Stimulated activated CD4-positive, alpha-beta T cell treated with anti-CD3 and anti-CD28 coated beads, Interleukin-1b, Interleukin-23, amount 100 ng/mL, for 1 hour (primary cell): Measurements from ENCODE around the gene CBY2.

ENCODE experiments used
- DNase-seq, 2 donors: peaks; one replicate each; pipeline ENCODE4 v3.0.0-alpha.2; 2020; ENCODE audit warnings: low read depth in 2 of 2

CBY2 gene

GRCh38 chr13:45700971-45701900 is 884 bp upstream of the CBY2 start:
- DNase-seq: no peak

- no peak for DNase-seq
Observed at GRCh38 chr13:45702869-45703391, 810 bp downstream of the CBY2 start.

- no peak for DNase-seq
Observed at GRCh38 chr13:45704211-45704739, 2.2 kb downstream of the CBY2 start.

DNA sequence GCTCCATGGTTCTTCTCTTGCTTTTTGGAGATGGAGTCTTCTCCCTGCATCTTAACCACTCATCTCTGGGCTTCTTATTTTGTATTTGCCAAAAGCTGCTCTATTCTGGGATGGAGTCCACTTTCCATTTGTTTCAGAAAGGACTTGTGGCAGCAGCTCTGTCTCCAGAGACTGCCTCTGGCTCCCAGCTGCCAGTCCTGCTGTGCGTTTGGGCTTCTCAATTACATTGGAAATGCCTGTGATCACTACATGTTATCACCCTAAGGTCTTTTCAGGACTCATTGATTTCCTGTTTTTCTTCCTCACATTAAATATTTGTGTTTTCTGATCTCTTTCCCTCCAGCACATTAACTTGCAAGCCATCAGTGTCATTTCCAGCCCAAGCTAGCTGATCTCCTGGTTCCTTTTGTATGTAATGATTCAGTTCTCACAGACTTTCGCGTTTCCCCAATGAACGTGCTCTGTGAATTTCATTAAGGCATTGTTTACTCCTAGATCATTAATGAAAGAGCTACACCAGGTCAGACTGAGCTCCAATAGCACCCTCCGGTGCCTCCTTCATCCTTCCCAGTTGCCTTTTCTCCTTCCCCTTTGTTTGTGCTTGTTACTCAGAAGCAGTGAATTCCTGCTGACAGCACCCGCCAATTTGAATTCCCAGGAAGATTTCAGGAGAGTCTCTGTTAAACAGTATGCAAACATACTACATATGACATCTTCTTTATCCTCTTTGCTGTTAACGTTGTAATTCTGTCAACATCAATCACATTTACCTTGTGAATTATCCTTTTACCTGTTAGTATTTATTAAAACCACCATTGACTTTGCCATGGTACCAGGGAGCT is 3.0 kb downstream of the CBY2 start:
- no peak for DNase-seq

DNA sequence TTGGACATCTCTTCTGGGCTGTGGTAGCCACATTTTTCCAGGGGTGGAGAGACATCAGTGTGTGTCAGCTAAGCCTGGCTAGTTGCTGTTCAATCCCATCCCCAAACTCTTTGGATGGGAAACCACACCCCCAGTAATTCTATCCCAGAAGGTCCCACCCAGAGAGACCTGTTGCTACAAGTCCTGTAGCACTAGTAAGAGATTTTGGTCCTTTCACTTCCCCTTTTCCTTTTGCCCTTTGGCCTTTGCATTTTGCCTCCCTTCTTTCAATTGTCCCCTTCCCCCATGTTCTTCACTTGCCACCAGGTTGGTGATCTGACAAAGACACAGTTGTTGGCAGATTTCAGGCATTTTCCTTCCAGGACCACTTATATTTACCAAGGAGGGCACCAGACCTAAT is 3.8 kb downstream of the CBY2 start:
- DNase-seq: no peak

- no peak for DNase-seq
Observed at GRCh38 chr13:45707516-45708100, 5.5 kb downstream of the CBY2 start.

DNA sequence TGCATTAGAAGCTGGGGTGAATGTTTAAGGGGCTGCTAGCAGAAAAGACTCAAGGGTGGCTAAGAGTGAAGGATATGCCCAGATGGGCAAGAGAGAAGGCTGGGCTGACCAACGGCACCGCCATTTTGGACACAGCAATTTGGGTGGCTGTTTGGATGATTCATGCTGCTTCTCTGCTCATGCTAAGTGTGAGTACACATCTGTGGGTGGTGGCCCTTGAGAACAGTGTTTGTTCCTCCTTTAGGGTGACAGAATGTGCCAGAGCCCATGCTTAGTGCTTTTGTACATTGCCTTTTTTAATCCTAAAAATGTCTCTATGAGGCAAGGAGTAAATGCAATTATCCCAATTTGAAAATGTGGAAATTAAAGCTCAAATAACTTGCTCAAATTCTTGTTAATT is 9.8 kb downstream of the CBY2 start:
- no peak for DNase-seq

- DNase-seq: no peak
Observed at GRCh38 chr13:45713106-45713690, 11.1 kb downstream of the CBY2 start.

DNA sequence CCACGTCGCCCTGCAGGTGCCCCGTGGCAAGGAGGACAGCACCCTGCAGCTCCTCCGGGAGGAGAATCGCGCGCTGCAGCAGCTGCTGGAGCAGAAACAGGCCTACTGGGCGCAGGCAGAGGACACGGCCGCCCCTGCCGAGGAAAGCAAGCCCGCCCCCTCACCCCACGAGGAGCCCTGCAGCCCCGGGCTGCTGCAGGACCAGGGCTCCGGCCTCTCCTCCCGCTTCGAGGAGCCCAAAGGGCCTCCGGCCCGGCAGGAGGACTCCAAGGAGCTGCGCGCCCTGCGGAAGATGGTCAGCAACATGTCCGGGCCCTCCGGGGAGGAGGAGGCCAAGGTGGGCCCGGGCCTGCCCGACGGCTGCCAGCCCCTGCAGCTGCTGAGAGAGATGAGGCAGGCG is 11.6 kb downstream of the CBY2 start:
- no peak for DNase-seq

GRCh38 chr13:45714170-45714569 is 12.1 kb downstream of the CBY2 start:
- no peak for DNase-seq

- no peak for DNase-seq
Observed at GRCh38 chr13:45715351-45715750, 13.2 kb downstream of the CBY2 start.

DNA sequence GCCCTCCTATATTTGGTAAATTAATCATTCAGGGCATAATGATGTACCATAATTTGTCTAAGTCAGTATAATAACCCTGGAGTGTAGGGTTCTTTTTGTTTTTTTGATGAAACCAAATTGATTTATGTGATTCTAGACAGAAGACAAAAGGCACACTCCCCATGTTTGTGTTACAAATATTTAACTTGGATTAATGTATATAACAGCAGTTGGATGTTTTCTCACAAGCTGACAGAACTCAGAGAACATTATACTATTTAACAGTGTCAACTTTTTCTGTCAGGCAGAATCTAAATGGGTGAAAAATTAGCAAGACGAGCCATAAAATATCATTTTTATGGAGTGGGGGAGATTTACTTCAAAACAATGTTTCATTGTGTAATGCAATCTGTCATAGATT is 15.2 kb downstream of the CBY2 start:
- DNase-seq: no peak

GRCh38 chr13:45718063-45718462 is 15.9 kb downstream of the CBY2 start:
- no peak for DNase-seq

DNA sequence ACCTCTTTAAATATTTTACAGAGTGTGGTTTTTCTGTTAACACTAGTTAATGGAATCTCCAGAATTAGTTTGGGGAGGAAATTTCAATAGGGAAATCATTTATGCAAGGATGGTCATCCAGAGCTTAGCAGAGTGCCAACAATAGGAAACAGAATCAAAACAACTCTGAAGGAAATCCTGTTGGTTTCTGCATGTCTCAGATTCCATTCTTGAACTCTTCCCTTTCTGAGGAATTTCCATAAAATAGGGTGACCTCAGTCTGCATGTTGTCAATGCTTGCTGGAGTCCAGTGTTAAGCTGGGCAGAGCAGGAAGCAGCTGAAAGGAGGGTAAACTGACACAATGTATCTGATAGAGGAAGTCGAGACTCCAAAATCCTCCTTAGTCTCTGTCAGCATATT is 16.9 kb downstream of the CBY2 start:
- no peak for DNase-seq

DNA sequence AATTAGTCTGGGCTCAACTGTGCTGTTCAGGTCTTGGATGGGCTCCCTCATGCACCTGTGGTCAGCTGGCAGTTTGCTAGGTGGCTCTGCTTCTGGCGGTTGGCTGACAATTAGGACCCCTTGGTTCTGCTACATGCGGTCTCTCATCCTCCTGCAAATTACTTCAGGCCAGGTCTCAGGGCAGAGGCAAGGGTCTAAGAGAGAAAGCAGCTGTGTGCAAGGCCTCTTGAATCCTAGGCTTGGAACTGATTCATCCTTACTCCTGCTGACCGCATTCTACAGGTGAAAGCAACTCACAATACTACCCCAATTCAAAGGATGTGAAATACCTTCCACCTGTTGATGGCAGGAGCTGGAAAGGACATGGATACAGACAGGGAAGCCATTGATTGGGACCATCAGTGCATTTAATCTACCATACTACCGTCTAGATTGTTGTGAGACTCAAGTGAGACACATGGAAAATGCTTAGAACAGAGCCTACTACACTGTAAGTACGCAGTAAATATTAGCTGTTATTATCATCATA is 19.1 kb downstream of the CBY2 start:
- no peak for DNase-seq

DNA sequence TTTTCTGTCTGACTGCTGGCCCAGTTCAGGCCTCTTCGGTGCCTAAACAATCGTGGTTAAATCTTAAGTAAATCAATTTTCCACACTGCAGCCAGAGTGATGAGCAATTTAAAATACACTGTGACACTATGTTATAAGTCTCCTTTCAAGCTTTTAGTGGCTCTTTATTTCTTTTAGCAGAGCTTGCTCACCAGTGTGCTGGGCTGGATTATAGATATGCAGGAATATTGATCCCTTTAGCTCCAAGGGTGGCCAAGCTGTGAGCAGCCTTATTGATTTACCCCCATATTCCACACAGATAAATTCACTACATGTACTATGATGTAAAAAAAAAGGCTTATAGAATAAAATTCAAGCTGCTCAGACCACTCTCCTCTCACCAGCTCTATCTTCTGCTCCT is 21.7 kb downstream of the CBY2 start:
- DNase-seq: no peak

GRCh38 chr13:45728759-45729158 is 26.6 kb downstream of the CBY2 start:
- no peak for DNase-seq

DNA sequence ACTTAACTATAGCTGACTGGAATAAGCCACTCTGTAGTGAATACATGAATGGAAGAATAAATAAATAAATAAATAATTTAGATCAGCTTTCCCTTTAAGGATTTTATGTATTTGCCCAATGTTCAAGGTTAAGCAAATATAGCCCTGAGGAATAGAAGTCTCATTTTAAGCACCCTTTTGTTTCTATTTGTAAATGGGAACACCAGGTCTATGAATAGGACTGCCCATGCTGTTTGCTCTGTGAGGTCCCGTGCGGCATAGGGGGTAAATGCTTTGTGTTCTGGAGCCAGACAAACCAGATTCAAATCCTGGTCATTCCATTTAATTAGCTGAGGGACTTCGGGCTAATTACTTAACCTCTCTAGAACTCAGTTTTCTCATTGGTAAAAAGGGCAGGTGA is 29.3 kb downstream of the CBY2 start:
- no peak for DNase-seq

GRCh38 chr13:45732916-45733315 is 30.8 kb downstream of the CBY2 start:
- DNase-seq: no peak

GRCh38 chr13:45733361-45733760 is 31.2 kb downstream of the CBY2 start:
- DNase-seq: no peak

DNA sequence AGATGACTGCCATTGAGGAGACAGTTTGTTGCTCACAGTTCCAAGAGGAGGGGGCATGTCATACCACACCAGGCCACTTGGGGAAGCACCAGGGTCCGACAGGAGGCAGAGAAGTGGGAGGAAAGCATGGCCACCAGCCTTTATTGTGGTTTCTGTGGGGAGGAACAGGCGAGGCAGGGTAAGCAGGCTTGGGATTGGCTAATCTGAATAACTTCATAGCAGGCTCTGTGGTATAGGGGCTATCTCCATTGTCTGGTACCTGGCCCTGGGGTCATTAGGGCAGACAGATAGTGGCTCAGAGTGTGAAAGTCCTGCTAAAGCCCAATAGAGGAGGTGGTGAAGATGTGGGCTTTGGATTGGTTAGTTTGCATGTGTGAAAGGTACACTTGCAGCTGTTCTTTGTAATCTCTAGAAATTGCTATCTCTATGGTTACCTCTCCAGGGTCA is 35.5 kb downstream of the CBY2 start:
- no peak for DNase-seq
